Putamen (tissue), 1 donor: ENCODE measurements around the gene PTPRD.
A peak's percentile ranks its signal among the peaks of the same experiment; 100 is the strongest.

ENCODE experiments used
- DNase-seq: peaks from one replicate; pipeline ENCODE4 v3.0.0-alpha.2; 2016; ENCODE audit warnings: low spot score

PTPRD gene

DNA sequence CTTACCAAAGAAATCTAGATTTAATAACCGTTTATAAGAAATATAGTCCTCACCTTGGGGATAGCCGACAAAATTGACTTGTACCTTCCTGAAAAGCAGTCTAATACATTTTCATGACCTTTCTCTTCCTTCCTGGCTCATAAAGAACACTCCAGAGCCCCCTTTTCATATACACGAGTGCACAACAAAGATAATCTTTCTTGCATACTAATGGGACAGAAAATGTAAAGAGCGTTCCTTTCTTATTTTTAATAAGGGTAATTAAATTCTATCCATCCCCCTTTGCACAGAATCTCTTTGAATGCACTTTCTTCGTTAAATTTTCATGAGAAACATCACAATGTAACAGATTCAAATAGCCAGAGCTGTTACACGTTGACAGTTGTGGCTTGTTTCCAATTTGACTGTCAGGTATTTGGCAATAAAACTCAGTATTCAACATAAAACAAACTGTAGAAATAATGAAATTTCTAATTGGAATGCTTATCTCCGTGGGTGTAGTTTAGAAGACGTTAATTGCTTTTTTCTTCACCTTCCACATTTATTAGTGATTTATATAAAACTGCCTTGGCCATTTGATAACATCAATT, 2080.9 kb downstream of the PTPRD start:
- DNase-seq = no peak

DNA sequence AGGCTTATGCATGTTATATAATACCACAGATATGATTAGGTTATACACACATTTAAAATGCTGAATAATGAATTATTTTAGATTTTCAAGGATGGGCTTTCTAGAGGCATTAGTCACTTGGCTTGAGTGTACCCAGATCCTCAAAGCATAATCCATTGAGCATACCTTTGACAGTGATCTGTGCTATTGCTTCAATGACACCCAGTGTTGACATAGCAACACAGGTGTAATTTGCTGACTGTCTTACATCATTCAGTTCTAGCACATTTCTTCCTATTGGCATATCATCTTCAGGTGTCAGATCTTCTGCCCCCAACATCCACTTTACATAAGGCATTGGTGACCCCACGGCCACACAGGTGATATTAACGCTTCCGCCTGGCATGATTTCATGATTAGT, 2091.7 kb downstream of the PTPRD start:
- no peak for DNase-seq

GRCh38 chr9:8515748-8516147, 2097.1 kb downstream of the PTPRD start:
- DNase-seq = no peak

DNA sequence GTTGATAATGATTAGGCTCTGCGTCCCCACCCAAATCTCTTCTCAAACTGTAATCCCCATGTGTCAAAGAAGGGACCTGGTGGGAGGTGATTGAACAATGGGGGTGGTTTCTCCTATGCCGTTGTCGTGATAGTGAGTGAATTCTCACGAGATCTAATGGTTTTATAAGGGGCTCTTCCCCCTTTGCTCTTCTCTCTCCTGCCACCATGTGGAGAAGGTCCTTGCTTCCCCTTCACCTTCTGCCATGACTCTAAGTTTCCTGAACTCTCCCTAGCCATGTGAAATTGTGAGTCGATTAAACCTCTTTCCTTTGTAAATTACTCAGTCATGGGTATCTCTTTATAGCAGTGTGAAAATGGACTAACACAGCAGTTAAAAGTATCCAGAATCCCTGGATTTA, 2098.0 kb downstream of the PTPRD start:
- DNase-seq = no peak

GRCh38 chr9:8508671-8509290, 2104.0 kb downstream of the PTPRD start:
- DNase-seq = no peak

DNA sequence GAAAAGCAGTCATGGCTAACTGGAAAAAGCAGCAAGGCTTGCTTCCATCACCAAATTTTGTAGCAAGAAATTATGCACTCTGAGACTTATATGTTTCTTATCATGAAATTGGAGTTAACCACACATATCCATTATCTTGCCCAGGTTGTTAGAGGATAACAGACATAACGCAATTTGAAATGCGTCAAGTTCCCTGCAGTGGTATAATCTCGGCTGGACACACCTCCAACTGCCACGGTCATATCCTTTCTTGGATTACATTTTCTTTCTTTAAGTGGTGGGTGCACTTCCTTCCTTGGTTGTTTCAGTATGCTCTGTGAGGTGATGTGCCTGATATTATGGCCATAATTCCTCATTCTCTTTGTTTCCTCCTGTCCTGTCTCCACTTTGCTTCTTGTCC, 2118.2 kb downstream of the PTPRD start:
- DNase-seq = no peak

DNA sequence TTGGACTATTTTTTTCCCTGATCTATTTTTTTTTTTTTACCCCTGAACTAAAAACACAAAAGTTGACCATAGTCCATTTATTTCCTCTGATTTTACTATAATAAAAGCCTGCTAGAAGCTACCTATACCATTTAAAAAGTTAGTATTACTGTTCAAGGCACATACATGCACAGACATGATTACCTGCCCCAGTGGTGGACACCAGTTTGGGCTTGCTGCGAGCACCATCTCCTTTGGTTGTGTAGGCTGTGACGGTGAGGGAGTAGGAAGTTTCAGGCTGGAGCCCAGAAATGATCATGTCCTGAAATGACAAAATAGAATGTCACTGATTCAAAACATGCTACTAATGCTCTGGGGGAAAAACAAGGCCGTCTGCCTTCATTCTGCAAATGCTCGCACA, 2120.1 kb downstream of the PTPRD start:
- no peak for DNase-seq

DNA sequence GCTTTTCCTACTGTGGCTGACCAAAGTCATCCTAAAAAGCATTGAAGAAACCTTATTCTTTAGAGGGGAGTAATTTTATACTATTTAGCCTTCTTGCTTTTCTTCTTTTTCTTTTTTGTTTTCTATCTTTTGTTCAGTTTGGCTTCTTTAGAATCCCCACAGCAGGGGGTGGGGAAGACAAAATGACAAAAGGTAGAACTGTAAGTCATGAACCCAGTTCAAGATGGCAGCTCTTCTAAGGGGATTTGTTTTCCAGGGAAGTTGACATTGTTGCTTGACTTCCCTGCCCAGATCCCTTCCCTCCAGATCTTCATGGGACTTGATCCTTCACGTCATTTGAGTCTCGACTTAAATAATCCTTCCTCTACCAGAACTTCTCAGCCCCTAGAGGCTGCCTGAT, 2120.8 kb downstream of the PTPRD start:
- no peak for DNase-seq

- DNase-seq = no peak
Observed at GRCh38 chr9:8491563-8491962, 2121.2 kb downstream of the PTPRD start.

GRCh38 chr9:8489835-8490234, 2123.0 kb downstream of the PTPRD start:
- no peak for DNase-seq

DNA sequence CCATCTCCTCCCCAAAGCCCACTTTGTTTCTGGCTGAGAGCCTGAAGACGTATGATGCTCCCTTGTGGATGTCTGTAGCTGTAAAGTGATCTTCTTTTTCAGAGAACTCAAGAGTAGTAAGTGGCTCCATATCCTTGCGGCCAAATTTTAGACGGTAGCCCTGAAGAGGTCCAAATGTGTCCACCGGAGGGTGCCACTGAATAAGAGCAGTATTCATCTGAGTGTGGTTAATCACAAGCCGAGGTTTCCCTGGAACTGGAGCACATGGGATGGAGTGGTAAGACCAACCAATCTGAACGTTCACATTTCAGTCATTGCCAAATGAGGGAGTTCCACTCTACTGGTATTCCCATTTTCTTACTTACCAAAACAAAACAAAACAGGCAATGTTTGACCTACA, 2126.7 kb downstream of the PTPRD start:
- peak; percentile 14 for DNase-seq

DNA sequence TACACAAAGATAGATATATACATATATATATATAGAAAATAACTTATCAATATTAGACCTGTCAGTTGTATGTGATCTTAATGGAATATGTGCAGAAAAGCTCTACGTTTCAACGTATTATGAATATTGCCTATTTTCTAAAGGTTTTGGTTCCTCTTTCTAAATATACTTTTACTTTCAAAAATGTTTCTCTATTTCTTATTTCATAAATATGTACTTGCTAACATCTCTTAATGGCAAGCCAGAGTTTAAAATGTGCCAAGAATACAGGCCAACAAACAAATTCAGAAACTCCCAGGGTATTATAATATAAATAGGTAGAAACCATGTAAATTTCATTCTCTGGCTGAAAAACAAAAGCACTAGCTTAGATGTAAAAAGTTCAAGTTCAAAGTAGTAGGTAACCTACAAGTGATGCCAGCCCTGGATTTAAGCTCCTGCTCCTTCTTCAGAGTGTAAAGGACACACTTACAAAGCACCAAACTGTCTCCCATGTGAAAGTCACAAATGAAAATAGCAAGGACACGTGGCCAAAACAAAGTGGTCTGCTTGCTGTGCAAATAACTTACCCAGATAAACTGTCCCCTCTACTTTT, 2128.1 kb downstream of the PTPRD start:
- no peak for DNase-seq

- no peak for DNase-seq
Observed at GRCh38 chr9:8477450-8477849, 2135.4 kb downstream of the PTPRD start.

DNA sequence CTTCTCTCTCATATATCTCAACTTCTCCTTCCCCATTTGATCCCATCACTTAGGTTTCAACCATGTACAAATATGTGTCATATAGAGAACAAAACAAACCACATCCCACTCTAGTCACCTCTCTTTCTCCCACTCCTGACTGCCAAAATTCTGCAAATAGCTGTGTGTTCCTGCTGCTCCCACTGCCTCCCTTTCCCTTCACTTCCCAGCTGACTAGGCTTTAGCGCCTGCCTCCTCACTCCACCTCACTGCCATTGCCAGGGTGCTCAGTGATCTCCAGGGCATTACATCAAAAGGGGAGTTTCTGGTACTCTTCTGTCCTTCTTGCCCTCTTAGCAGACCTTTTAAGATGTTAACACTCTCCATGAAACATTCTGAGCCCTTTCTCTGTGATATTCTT, 2137.9 kb downstream of the PTPRD start:
- no peak for DNase-seq

DNA sequence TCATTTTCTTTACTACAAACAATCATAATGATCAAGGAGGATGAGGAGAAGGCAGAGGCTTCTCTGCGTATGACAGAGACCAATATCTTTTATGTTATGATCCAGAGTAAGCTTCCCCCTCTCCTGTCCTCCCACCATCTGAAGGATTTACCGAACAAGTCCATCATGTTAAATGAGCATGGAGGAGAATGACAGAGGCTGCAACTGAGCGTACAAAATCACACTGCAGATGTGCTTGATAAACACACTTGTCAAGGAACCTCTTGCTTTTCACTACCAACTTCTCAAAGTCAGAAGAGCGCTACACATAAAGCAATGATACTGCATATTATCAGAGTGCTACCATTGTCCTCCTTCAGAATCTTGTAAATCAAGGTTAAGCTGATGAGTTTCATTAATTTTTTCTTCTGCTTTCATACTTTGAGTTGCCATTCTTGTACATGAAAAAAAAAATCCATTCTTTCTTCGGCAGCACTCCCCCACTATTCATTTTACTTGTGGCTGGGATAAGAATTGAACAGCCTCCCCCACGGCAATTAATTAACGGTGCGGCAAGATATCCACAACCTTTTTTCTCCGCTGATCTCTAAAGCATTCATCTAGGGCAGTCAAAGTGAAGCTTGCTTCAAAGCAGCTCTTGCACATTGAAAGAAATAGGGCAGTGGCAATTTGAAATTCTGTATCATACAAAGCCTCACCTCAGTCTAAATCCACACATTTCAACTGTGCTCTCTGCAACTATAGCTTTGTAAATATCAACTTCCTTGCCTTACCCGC, 2139.4 kb downstream of the PTPRD start:
- DNase-seq = peak; percentile 50

GRCh38 chr9:8468045-8468637, 2144.7 kb downstream of the PTPRD start:
- DNase-seq = no peak

GRCh38 chr9:8457816-8458215, 2155.0 kb downstream of the PTPRD start:
- peak; percentile 43 for DNase-seq

DNA sequence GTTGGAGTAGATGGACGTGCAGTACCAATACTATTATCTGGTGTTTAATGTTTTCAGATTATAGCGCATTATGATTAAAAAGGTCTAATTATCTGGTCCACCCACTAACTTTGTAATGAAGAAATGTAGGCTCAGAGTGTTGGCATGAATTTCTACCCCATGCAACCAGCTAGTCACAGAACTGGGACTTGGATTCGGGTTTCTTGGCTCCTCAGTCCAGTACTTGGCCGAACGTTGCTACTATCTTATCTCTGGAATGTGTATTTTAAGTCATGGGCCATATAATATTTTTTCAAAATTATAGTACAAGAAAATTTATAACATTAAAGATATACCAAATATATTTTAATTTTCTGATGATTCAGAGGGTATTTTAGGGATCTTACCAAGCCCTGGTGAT, 2155.7 kb downstream of the PTPRD start:
- DNase-seq = no peak

- no peak for DNase-seq
Observed at GRCh38 chr9:8456344-8456743, 2156.5 kb downstream of the PTPRD start.

DNA sequence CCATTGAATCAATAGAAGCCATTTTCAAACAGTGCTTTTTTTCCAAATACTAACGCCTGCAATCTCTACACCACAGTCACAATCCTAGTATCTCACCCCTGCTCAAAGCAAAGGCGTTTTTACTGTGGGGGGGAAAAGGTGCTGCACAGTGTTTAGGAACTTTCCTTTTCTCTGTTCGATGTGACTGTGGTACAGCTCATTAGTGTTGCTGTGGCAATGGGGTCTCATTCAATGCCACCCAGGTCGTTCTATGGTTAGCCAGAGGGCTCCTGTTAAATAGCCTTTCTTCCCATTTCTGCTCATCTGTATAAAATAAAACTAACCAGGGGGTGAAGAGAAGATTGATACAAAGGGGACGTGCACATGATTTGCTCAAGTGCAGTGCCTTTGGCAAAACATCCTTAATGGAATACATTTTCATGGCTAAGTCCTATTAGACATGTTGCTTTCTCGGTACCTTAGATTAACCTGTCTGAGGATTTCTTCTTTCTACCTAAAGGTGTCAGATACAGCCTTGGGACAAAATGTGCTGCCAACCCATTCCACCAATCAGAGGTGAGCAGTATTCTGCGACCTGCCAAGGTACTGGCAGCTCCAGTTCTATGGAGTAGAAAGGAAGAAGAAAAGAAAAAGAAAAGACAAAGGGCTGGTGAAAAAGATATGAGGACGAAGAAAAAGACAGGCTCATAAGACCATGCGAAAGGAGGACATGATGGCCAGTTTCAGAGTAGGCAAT, 2161.8 kb downstream of the PTPRD start:
- no peak for DNase-seq

GRCh38 chr9:8448226-8448625, 2164.6 kb downstream of the PTPRD start:
- no peak for DNase-seq

- DNase-seq = no peak
Observed at GRCh38 chr9:8447601-8448000, 2165.2 kb downstream of the PTPRD start.
